NCI-H2196 (cell line): ENCODE results near the gene NR1D2.
"Not testable (repeated sequence)": the region's sequence is repeated elsewhere in the genome, so short reads cannot be mapped to it uniquely, and the experiment has no call there.

Experiments used
- DNase-seq: peaks from one replicate; lab custom pipeline; 2025; ENCODE audit not compliant: unreplicated experiment; lab: John Stamatoyannopoulos, UW

Gene NR1D2

DNA sequence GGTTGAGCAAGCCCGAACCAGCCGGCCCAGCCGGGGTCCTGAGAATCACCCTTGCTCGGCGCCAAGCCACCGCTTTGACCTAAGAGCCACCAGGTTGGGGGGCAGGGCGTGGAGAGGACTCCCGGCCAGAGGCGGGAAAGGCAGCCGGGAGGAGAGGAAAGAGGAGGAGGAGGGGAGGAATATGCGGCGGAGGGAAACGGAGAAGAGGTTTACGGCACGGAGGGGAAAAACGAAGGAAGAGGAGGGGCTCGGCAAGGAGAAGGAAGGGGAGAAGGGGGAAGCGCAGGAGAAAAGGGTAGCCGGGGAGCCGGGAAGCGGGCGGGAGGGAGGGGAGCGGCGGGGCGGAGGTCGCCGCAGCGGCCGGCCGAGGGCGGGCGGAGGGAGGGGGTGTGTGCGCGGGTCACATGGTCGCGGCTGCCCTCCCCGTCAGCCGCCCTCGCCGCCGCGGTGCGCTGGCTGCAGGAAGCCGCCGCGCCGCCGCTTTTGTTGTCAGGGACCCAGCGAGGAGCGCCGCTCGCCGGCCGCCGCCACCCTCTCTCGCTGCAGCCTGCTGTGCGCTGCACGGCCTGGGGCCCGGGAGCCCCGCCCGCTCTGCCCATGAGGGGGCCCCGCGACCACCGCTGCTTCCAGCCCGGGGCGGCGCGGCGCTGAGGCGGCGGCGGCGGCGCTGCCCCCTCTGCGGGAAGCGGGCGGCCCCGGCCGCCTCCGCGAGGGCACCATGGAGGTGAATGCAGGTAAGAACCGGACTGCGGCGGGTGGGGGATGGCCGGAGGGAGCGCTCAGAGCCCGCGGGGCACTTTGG, at the start of gene NR1D2:
NR1D2 (plus strand) TSS at position 426 of the 802 bp plus-strand sequence; CDS start at position 719, 293 bp downstream.
- peak; percentile 65 for DNase-seq

DNA sequence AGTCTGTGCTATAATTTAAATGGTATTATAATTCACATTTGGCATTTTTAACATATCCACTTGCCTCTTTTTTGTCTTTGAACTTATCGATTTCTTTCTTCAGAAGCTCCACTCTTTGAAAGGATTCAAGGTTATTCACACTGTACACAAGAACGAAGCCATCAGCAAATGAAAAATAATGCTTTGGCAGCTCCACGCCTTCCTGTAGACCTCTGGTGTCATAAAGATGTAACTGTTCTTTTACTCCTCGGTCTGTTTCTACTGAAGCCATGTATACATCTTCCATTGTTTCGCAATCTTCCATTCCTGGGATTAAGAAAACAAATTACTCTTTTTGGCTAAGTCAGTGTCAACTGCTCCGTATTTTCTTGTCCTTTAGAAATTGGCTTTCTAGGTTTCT, 44.3 kb upstream of the NR1D2 start:
- no peak for DNase-seq

DNA sequence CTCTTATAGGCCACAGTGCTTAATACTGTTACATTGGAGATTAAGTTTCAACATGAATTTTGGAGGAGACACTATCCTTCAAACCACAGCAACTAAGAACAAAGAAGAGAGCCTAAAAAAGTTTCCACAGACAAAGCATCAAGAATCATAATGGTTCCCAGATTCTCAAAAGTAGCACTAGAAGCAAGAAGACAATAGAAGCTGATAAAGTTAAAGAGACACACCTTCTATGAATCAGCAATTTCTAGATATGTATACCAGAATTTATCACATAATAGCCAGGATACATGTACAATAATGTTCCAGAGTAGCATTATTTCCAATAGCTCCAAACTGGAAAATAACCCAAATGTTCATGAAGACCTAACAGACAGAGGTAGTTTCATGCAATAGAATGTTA, 40.5 kb upstream of the NR1D2 start:
- DNase-seq, result no peak

DNA sequence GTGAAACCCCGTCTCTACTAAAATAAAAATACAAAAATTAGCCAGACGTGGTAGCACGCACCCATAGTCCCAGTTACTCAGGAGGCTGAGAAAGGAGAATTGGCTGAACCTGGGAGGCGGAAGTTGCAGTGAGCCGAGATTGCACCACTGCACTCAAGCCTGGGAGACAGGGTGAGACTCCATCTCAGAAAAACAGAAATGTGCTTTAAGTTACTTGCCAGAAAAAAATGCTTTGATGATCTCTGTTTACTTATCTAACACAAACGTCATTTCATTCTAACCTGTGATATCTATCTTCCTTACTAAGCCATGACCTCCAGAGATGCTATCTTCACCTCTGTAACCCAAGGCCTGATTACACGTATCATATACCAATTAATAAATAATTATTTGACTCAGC, 35.7 kb upstream of the NR1D2 start:
- no peak for DNase-seq

DNA sequence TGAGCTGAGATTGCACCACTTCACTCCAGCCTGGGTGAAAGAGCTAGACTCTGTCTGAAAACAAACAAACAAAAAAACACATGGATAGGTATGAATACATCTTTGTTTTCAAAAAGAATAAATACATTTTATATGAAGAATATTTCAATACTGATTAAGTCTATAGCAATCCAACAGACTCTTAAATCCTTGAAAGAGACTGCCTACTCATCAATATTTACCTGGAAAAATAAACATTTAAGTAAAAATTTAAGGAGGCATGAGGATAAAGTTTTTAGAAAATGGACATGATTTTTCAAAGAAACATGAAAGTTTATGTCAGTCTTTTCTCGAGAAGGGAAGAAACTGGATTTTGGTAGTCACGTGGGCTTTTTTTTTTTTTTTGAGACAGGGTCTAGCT, 33.7 kb upstream of the NR1D2 start:
- DNase-seq, result no peak

DNA sequence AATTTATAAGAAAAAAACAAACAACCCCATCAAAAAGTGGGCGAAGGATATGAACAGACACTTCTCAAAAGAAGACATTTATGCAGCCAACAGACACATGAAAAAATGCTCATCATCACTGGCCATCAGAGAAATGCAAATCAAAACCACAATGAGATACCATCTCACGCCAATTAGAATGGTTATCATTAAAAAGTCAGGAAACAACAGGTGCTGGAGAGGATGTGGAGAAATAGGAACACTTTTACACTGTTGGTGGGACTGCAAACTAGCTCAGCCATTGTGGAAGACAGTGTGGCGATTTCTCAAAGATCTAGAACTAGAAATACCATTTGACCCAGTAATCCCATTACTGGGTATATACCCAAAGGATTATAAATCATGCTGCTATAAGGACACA, 32.8 kb upstream of the NR1D2 start:
- DNase-seq, result not testable (repeated sequence)

DNA sequence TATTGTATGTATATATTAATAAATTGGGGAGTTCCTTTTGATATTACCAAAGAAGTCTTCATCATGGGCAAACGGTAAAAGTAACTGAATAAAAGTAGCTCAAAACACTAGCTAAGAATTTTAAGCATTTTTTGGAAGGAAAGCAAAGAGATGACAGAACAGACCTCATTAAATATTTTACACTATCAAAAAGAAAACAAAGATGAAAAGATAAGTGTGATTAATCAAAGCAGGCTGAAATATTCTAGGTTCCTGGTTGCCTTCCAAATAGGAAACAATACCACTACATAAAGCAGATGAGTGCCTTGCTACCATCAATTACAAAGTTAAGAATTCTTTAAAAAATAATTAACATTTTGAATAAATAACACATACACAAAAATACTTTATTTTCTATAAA, 31.9 kb upstream of the NR1D2 start:
- DNase-seq, result no peak

DNA sequence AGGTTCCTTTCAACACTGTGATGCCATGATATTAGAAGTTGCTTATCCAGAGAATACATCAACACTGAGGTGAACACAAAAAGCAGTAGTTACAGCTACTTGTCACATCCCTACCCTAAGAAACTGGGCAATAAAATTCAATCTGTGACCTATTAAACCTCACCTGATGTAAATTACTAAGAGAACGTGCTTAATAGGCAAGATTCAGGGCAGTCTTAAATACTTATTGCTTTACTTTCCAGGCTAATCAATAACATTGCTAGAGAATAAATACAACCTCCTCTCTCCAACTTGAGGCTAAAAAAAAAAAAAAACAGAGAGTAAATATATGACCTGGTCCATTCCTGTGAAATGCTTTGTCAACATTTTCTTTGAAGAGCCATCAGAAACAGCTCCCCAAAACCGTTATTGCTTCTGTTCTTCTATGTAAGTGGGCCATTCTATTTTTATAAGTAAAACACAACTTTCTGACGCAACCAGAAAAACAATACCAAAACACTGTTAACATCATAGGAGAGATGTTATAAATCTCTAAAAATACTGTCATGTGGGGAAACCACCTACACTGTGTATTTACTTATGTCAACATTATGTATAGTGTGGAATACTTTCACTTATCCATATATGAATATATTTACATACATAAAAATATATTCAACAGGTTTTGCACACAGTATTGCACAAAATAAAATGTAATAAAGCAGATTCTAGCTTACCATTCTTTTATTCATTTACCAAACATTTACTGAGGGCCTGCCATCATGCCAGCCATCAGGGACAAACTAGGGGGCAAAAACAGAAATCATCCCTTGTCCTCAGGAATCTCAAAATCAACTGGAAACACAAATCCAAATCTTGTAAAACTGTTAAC, 31.0 kb upstream of the NR1D2 start:
- no peak for DNase-seq

DNA sequence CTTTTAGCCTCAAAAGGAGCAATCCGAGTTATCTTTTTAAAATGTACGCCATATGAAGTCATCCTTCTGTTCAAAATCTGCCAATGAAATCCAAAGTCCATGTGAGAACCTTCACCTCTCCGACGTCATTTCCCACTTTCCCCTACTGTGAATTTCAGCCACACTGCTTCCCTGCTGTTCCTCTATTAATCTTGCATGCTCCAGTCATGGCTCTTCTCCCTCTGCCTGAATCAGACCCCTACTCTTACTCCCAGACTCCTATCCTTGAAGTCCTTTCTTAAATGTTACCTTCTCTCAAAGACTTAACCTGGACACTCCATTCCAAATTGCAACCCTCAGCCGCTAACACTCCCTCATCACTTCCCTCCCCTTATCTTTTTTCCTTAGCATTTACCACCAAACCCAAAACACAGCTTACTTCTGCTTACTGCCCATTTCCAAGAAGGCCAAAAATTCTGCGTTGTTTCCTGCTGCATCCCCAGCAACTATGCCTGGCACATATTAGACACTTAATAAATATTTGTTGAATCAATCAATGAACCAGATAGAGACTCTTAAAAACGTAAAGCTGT, 29.5 kb upstream of the NR1D2 start:
- no peak for DNase-seq

DNA sequence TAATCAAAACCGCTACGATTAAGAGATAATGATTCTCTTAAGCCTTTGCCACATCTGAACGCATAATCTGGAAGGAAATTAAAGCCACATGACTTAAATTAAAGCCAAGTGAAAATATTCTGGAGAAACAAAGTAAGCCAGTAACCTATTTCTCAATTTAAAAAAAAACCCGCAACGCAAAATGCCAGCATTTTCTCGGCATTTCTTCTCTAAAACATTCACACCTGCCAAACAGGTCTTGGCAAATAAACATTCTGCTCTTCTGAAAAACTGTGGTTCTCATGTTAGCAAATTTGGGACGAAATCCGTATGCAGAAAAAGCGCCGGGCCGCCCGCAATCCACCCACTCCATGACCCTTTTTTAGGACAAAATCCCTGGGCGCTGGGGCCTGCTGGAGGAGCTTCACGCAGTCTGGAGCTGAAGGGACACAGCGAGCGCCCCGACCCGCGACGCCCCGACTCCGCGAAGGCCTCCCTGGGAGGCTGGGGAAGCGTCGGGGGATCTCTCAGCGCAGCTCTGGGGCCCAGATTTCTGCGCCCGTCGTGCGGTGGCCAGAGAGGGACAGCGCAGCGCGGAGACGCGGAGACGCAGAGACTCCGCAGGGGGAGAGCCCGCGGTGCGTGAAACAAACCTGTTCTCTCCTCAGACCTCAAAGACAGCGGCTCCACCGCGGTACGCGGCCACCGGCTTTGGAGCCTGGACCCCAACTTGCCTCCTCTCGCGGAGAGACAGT, 28.8 kb upstream of the NR1D2 start:
- DNase-seq, result no peak

DNA sequence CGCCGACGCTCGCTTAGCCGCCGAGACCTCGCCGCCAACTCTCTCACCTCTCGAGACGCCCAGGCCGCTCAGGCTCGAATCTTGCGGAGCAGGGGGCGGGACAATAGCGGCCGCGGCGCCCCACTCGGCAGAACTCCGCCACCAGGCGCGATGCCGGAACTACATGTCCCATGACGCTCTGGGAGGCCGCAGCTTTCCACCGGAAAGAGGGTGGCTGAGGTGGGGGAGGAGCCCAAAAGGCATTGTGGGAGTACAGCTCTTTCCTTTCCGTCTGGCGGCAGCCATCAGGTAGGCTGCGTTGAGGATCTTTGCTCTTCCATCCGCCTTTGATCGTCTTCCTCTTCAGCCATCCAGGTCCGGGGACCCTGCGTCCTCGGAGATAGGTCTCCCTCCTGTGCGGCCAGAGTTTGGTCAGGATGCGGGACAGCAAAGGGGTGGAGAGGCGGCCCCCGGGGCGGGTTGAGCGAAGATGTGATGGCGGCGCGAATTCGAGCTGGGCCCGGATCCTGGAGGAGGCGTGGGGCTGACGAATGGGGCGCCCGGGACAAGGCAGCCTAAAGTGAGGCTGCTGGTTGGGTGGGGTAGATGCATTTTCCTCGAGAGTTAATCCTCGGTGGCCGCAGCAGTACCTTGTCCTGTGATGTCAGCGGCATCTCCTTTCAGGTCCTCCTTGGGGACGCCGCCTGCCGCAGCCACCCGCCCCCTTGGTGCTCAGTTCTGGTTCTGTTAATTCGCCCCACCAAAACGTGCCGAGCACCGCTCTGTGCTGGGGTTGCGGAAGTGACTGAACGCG, 28.0 kb upstream of the NR1D2 start, which contains the start of the genes NKIRAS1 and RPL15:
NKIRAS1 (minus strand) TSS at position 105 of the 793 bp plus-strand sequence. CDS start 6,086 bp downstream, outside the sequence.
RPL15 (plus strand) TSS at position 247 of the 793 bp plus-strand sequence. CDS start 728 bp downstream, outside the sequence.
- DNase-seq, result peak; percentile 85

DNA sequence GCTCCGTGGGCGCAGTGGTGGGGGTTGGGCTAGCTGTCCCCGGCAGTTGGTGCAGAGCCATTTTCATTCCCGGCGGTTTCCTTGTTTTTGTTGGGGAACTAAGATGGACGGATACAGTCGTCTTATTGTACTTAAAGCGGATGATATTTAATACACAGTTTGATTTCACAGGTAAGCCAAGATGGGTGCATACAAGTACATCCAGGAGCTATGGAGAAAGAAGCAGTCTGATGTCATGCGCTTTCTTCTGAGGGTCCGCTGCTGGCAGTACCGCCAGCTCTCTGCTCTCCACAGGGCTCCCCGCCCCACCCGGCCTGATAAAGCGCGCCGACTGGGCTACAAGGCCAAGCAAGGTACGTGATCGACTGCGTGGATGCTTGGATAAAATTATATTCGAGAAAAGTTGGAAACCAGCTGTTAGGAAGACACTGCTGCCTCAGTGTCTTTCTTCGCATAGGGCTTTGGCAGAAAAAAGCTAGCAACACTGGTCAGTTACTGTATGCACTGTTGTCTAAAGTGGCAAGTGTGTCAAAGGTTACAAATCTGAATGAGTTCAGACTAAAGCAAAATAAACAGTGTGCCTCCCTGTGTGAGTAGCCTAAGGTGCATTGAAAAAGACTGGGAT, 27.3 kb upstream of the NR1D2 start:
- DNase-seq, result peak; percentile 20

DNA sequence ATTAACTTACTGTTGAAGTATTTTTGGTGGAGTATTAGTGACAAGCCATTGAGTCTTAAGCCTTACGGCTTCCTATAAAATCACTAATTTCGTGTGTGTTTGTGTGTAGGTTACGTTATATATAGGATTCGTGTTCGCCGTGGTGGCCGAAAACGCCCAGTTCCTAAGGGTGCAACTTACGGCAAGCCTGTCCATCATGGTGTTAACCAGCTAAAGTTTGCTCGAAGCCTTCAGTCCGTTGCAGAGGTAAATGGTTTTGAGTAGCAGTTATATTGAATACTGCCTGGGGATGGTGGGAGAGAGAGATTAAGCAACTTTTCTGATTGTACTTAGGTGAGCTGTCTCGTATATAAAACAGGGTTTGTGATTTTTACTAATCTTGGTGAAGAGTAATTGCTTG, 26.8 kb upstream of the NR1D2 start:
- DNase-seq, result not testable (repeated sequence)

DNA sequence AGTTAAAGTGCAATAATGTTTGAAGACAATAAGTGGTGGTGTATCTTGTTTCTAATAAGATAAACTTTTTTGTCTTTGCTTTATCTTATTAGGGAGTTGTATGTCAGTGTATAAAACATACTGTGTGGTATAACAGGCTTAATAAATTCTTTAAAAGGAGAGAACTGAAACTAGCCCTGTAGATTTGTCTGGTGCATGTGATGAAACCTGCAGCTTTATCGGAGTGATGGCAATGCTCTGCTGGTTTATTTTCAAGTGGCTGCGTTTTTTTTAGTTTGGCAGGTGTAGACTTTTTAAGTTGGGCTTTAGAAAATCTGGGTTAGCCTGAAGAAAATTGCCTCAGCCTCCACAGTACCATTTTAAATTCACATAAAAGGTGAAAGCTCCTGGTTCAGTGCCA, 25.5 kb upstream of the NR1D2 start:
- DNase-seq, result no peak

DNA sequence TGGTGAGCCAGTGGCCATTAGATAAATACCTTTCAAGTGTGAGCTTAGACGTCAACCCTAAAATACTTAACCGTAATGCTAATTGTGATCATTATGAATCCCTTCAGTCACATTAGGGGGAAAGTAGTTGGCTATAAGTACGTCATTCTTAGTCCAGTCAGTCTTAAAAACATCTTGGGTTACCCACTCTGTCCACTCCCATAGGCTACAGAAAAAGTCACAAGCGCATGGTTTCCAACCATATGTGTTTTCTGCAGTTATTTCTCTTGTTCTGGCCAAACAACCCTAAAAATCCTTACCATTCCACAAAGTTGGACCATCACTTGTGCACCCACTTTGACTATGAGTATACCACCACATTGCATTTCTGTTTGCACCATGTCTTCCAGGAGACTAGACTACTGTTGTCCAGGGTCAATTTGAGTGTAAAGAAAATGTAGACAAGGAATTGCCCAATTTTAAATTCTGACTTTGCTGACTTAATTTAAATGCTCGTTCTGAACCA, 24.9 kb upstream of the NR1D2 start:
- DNase-seq, result no peak

DNA sequence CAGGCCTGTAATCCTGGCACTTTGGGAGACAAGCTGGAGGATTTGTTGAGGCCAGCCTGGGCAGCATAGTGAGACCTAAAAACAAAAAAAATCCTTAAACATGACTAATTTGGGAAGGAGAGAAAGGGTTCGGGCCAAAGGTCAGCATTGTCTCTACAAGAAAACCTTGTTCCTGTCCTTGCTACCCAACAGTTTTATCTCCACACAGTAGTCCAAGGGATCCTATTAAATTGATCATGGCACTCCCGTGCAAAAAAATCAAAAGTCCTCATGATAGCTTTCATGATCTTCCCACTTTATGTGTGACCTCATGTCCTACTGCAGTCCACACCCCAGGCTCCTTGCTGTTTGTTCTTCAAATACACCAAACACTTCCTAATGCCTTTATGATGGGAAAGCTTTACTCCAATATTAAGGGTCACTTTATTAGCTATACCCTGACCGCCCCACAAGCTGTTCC, 24.0 kb upstream of the NR1D2 start:
- no peak for DNase-seq

DNA sequence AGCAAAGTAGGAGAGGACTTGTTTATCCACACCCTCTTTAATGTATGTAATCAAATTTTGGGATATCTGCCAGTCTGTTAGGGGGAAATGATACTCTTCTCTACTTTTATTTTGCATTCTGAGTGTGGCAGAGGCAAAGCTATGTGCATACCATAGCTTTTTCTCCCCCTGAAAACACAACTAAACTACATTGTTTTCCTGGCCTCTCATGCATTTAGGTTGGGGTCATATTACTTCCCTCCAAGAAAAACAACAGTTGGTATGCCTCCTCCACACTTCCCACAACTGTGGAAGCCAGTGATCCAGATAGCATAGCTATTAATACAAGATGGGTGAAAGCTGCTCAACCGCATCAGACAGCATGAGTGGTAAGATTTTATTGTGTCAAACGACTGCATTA, 21.3 kb upstream of the NR1D2 start:
- DNase-seq, result no peak

DNA sequence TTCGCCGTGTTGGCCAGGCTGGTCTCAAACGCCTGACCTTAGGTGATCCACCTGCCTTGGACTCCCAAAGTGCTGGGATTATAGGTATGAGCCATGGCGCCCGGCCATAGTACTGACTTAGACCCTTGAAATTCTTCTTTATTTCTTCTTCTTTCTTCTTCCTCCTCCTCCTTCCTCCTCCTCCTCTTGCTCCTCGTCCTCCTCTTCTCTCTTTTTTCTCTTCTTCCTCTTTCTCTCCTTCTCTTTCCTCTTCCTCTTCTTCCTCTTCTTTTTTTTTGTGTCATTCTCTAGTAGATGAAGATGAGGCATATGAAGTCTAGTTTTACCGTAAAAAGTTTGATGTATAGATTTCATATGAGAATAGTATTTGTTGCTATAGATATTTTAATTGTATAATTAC, 18.8 kb upstream of the NR1D2 start:
- DNase-seq, result no peak

DNA sequence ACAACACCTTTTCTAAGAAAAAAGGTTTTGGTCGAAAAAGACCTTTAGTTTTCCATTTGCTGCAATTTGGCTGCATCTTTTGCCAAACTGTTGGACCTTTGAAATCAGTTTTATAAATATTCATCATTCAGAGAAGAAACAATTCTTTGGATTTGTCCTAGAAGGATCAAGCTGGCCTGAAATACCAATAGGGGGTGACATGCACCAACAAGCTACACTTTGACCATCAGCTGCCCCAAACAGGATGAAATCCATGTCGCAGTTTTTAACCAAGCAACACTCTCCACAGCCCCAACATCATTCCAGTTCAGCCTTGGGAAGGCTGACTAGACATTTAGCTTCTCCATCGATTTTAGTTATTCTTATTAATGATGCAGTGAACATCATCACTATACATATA, 18.4 kb upstream of the NR1D2 start:
- no peak for DNase-seq
